ENCODE measurements around the gene SUSD3. TPM values are rescaled to one million over a fixed set of nuclear protein-coding genes. Genes with fewer than 3 reads are reported as not detected.

SUSD3 gene
- total and polyA plus RNA-seq, 10 of the 15 experiments (the other 5 are each of a cell fraction or from before 2014, with no cell fraction given) = 2.5 to 92.0 (median 31.1) TPM

DNA sequence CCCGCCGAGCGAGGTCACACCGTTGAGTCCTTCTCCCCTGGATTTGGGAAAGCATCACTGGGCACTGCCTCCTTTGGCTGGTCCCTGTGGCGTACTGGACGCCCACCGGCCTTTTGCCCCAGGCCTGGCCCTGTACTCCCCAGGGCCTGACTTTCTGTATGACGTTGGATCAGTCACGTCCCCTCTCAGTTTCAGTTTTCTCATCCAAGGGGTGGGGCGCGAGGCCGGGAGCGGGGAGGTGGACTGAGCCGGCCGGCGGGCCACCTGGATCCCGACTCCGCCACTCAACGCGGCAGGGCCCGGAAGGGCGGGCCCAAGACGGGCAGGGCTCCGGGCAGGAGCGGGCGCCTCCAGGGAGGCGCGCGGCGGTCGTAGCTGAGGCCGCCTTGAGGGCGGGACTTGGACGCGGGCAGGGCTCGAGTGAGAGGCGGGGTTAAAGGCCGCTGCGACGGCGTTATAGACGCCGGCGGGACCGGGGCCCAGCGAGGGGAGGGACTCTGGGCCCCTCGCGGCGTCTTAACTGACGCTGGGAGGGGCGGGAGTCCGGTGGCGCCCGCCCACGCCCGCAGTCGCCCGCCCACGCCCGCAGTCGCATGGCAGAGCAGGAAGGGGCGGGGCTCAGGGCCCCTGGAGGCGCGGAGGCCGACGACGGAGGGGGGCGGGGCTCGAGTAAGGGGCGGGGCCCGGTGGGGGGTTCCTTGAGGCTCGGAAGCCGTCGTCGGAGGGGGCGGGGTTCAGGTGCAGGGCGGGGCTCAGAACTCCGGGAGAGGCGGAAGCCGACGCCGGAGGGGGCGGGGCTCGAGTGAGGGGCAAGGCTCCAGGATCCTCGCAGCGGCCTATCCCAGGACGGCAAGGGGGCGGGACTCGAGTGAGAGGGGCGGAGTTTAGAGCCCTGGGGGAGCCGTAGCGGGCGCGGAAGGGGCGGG lies 37.0 kb downstream of the SUSD3 start:
- POLR2A ChIA-PET = interaction anchor here (0.6 to 2.9 kb wide), 14 partner anchors 9 to 131 kb away, joined by 3 to 36 read pairs (median 4); partner anchors contain the start of gene NINJ1
- peaks cover 20% of the 10 kb centered on the region for H3K79me2 ChIP-seq (ENCODE audit: control insufficient read depth, insufficient read depth, low read length)
- no peaks in the 10 kb centered on the region for H4K20me1 ChIP-seq (ENCODE audit: control insufficient read depth, insufficient read depth)
- peak; percentile 76 for FAIRE-seq
- no peaks in the 10 kb centered on the region for H3K36me3 ChIP-seq (ENCODE audit: control insufficient read depth in 2 of 2, insufficient read depth in 2 of 2, low read length in 1 of 2)
- peaks cover 7% of the 10 kb centered on the region for H3K9me3 ChIP-seq (replicated peaks; ENCODE audit: control insufficient read depth, insufficient read depth, low read length)
- TSS peak; percentile 75 for BruUV-seq (replicated peaks)
- DNase-seq (ENCODE audit: low read depth, low spot score) = peak; percentile 85
- H2AFZ ChIP-seq (ENCODE audit: control insufficient read depth, low read depth, low read length) = peak overlapping the region; percentile 46
- WGBS (ENCODE audit: insufficient coverage, insufficient replicate concordance, low lambda C conversion rate, missing lambda C conversion rate) = under 1% methylated on average over 61 of the region's 95 CpGs
- peak overlapping the region; percentile 97 for H3K9ac ChIP-seq (ENCODE audit: control insufficient read depth, insufficient read depth, low read length)
- peak; percentile 81 for ATAC-seq
- in situ Hi-C loops (cut with MboI) (no loop called here), intact Hi-C loops (cut with micrococcal nuclease; ENCODE audit: unreplicated experiment) (loop anchor here (1.0 to 5.0 kb wide), 2 partner anchors 31 to 357 kb away; partner anchors contain the start of genes FAM120A and FAM120AOS)
- SMC1A ChIA-PET (ENCODE audit: uncharacterized antibody, unreplicated experiment) = interaction anchor here (1.0 to 1.6 kb wide), 7 partner anchors 9 to 36 kb away, joined by 3 to 11 read pairs (median 6); no protein-coding TSS in a partner anchor
- H3K4me2 ChIP-seq (ENCODE audit: control insufficient read depth, insufficient read depth) = peak overlapping the region; percentile 95
- peak overlapping the region; percentile 99 for H3K27ac ChIP-seq (ENCODE audit: control insufficient read depth, insufficient read depth)
- CTCF ChIA-PET = interaction anchor here (0.8 to 5.3 kb wide), 5 partner anchors 10 to 379 kb away, joined by 3 to 44 read pairs (median 4); partner anchors contain the start of gene NINJ1
- RAD21 ChIA-PET (ENCODE audit: unreplicated experiment) = interaction anchor here (0.6 to 5.4 kb wide), 7 partner anchors 13 to 93 kb away, joined by 3 to 23 read pairs (median 8); partner anchors contain the start of gene NINJ1
- H3K4me1 ChIP-seq (ENCODE audit: control insufficient read depth, insufficient read depth, low read length) = peaks cover 61% of the 10 kb centered on the region
- peak overlapping the region; percentile 54 for H3K4me3 ChIP-seq
- no peaks in the 10 kb centered on the region for H3K27me3 ChIP-seq (replicated peaks in 1 of 2; ENCODE audit: control insufficient read depth in 2 of 2, insufficient read depth in 2 of 2, low read length in 1 of 2)
- TF ChIP-seq RAD51 (IDR thresholded peaks at IDR 0.05) = no peak
- TF ChIP-seq, protein P1, sequence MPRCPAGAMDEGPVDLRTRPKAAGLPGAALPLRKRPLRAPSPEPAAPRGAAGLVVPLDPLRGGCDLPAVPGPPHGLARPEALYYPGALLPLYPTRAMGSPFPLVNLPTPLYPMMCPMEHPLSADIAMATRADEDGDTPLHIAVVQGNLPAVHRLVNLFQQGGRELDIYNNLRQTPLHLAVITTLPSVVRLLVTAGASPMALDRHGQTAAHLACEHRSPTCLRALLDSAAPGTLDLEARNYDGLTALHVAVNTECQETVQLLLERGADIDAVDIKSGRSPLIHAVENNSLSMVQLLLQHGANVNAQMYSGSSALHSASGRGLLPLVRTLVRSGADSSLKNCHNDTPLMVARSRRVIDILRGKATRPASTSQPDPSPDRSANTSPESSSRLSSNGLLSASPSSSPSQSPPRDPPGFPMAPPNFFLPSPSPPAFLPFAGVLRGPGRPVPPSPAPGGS (IDR thresholded peaks at IDR 0.05; ENCODE audit: borderline replicate concordance, insufficient read depth, low read depth, low read length, poor library complexity, severe bottlenecking) = no peak
- TF ChIP-seq MTA2 (IDR thresholded peaks at IDR 0.05; ENCODE audit: low read depth) = no peak; the same call in 1 of the 2 replicates
- TF ChIP-seq, protein P2, sequence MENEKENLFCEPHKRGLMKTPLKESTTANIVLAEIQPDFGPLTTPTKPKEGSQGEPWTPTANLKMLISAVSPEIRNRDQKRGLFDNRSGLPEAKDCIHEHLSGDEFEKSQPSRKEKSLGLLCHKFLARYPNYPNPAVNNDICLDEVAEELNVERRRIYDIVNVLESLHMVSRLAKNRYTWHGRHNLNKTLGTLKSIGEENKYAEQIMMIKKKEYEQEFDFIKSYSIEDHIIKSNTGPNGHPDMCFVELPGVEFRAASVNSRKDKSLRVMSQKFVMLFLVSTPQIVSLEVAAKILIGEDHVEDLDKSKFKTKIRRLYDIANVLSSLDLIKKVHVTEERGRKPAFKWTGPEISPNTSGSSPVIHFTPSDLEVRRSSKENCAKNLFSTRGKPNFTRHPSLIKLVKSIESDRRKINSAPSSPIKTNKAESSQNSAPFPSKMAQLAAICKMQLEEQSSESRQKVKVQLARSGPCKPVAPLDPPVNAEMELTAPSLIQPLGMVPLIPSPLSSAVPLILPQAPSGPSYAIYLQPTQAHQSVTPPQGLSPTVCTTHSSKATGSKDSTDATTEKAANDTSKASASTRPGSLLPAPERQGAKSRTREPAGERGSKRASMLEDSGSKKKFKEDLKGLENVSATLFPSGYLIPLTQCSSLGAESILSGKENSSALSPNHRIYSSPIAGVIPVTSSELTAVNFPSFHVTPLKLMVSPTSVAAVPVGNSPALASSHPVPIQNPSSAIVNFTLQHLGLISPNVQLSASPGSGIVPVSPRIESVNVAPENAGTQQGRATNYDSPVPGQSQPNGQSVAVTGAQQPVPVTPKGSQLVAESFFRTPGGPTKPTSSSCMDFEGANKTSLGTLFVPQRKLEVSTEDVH (IDR thresholded peaks at IDR 0.05; ENCODE audit: low read depth, partially characterized antibody) = no peak
- TF ChIP-seq SREBF2 (IDR thresholded peaks at IDR 0.05; ENCODE audit: low read length) = no peak
- TF ChIP-seq MXI1 (IDR thresholded peaks at IDR 0.05; ENCODE audit: low read depth, low read length) = no peak
- peak; percentile 52; the same call in 1 of the 2 replicates for TF ChIP-seq POLR2AphosphoS2 (IDR thresholded peaks at IDR 0.05; ENCODE audit: low read depth, low read length)
- no peak for TF ChIP-seq FOS (IDR thresholded peaks at IDR 0.05; ENCODE audit: borderline replicate concordance, extremely low read depth, insufficient read length)
- peak; percentile 59; the same call in 1 of the 2 replicates for TF ChIP-seq ZNF207 (IDR thresholded peaks at IDR 0.05; ENCODE audit: borderline replicate concordance)
- TF ChIP-seq MLLT1 (IDR thresholded peaks at IDR 0.05) = no peak
- TF ChIP-seq RUNX3 (IDR thresholded peaks at IDR 0.05; ENCODE audit: low read length) = no peak
- no peak for TF ChIP-seq STAT1 (conservative IDR thresholded peaks at IDR 0.05)
- TF ChIP-seq, protein P3, sequence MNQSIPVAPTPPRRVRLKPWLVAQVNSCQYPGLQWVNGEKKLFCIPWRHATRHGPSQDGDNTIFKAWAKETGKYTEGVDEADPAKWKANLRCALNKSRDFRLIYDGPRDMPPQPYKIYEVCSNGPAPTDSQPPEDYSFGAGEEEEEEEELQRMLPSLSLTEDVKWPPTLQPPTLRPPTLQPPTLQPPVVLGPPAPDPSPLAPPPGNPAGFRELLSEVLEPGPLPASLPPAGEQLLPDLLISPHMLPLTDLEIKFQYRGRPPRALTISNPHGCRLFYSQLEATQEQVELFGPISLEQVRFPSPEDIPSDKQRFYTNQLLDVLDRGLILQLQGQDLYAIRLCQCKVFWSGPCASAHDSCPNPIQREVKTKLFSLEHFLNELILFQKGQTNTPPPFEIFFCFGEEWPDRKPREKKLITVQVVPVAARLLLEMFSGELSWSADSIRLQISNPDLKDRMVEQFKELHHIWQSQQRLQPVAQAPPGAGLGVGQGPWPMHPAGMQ (IDR thresholded peaks at IDR 0.05; ENCODE audit: borderline replicate concordance) = no peak
- TF ChIP-seq NFXL1 (IDR thresholded peaks at IDR 0.05; ENCODE audit: borderline replicate concordance) = no peak
- TF ChIP-seq LARP7 (IDR thresholded peaks at IDR 0.05) = peak; percentile 69; the same call in 1 of the 2 replicates
